Measurements from ENCODE around the gene DNLZ. TPM values are rescaled to one million over a fixed set of nuclear protein-coding genes. Genes with fewer than 3 reads are reported as not detected.
"Not testable (repeated sequence)": the region's sequence is repeated elsewhere in the genome, so short reads cannot be mapped to it uniquely, and the experiment has no call there.

The DNLZ gene
- total RNA-seq, 2 experiments from 2014 or later = 16.8 to 21.2 TPM

DNA sequence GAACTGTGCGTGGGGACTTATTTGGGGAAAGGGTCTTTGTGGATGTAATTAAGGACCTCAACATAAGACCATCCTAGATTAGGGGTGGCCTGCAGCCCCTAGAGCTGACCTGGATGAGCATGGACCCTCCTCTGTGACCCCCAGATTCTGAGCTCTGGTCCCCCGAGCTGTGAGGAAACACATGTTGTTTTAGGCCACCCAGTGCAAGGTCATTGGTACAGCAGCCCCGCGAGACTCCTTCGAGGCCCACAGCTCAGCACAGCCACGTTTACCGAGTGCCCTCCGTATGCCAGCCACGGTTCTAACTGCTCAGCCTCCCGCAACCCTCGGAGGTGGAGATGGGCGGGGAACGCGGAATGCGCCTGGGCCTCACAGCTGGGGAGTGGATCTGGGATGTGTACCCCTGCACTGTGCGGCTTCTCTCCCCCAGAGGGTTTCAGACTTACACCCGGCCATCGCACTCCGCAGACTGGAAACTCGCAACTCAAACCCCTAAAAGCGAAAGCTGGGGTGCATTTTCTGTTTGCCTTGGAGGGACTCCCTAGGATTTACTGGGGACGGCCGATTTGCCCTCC lies 40.7 kb downstream of the DNLZ start:
- no peaks in the 10 kb centered on the region for H3K36me3 ChIP-seq (ENCODE audit: insufficient read depth, low read length)
- H3K9me3 ChIP-seq (ENCODE audit: low read length) = no peaks in the 10 kb centered on the region
- ChIA-PET POLR2A (no interaction called here), CTCF (ENCODE audit: unreplicated experiment) (no interaction called here)
- H3K9me2 ChIP-seq (ENCODE audit: insufficient read depth, low read length) = no peaks in the 10 kb centered on the region
- H3K4me3 ChIP-seq (ENCODE audit: low read depth, low read length, poor library complexity, severe bottlenecking) = no peak overlapping the region
- no peaks in the 10 kb centered on the region for H3K4me1 ChIP-seq (ENCODE audit: insufficient read depth, low read length, poor library complexity, severe bottlenecking)
- no peak overlapping the region for H3K27ac ChIP-seq (ENCODE audit: low read depth, low read length, poor library complexity, severe bottlenecking)
- no peak overlapping the region for H2AFZ ChIP-seq (ENCODE audit: low read length)
- intact Hi-C loops (cut with micrococcal nuclease; ENCODE audit: unreplicated experiment) = no loop called here
- H3K4me2 ChIP-seq (ENCODE audit: low read length) = no peak overlapping the region
- no peak for DNase-seq (ENCODE audit: low spot score)
- no TSS peak for BruUV-seq (replicated peaks)
- no peaks in the 10 kb centered on the region for H3K79me2 ChIP-seq (ENCODE audit: insufficient read depth, low read depth, low read length)
- no peaks in the 10 kb centered on the region for H4K20me1 ChIP-seq (ENCODE audit: insufficient read depth, low read length)
- no peak for TF ChIP-seq EZH2phosphoT487 (IDR thresholded peaks at IDR 0.05; ENCODE audit: borderline replicate concordance, low read depth, low read length)
- TF ChIP-seq, protein P1, sequence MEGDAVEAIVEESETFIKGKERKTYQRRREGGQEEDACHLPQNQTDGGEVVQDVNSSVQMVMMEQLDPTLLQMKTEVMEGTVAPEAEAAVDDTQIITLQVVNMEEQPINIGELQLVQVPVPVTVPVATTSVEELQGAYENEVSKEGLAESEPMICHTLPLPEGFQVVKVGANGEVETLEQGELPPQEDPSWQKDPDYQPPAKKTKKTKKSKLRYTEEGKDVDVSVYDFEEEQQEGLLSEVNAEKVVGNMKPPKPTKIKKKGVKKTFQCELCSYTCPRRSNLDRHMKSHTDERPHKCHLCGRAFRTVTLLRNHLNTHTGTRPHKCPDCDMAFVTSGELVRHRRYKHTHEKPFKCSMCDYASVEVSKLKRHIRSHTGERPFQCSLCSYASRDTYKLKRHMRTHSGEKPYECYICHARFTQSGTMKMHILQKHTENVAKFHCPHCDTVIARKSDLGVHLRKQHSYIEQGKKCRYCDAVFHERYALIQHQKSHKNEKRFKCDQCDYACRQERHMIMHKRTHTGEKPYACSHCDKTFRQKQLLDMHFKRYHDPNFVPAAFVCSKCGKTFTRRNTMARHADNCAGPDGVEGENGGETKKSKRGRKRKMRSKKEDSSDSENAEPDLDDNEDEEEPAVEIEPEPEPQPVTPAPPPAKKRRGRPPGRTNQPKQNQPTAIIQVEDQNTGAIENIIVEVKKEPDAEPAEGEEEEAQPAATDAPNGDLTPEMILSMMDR (conservative IDR thresholded peaks at IDR 0.05; ENCODE audit: low read length) = no peak

GRCh38 chr9:136321561-136321960 lies 42.0 kb downstream of the DNLZ start:
- H4K20me1 ChIP-seq (ENCODE audit: insufficient read depth, low read length) = no peaks in the 10 kb centered on the region
- H3K4me1 ChIP-seq (ENCODE audit: insufficient read depth, low read length, poor library complexity, severe bottlenecking) = no peaks in the 10 kb centered on the region
- 0 out of 2 replicates have a peak, but pooled peaks cover under 1% of the 10 kb centered on the region for H3K9me3 ChIP-seq (ENCODE audit: low read length)
- no peak for DNase-seq (ENCODE audit: low spot score)
- H3K79me2 ChIP-seq (ENCODE audit: insufficient read depth, low read depth, low read length) = no peaks in the 10 kb centered on the region
- no peaks in the 10 kb centered on the region for H3K9me2 ChIP-seq (ENCODE audit: insufficient read depth, low read length)
- H3K27ac ChIP-seq (ENCODE audit: low read depth, low read length, poor library complexity, severe bottlenecking) = no peak overlapping the region
- no TSS peak for BruUV-seq (replicated peaks)
- H3K4me2 ChIP-seq (ENCODE audit: low read length) = no peak overlapping the region
- no peak overlapping the region for H3K4me3 ChIP-seq (ENCODE audit: low read depth, low read length, poor library complexity, severe bottlenecking)
- no peak overlapping the region for H2AFZ ChIP-seq (ENCODE audit: low read length)
- intact Hi-C loops (cut with micrococcal nuclease; ENCODE audit: unreplicated experiment) = no loop called here
- ChIA-PET POLR2A (interaction anchor here (0.7 kb wide), 1 partner anchor 25 kb away, joined by 3 read pairs; no protein-coding TSS in a partner anchor), CTCF (ENCODE audit: unreplicated experiment) (no interaction called here)
- no peaks in the 10 kb centered on the region for H3K36me3 ChIP-seq (ENCODE audit: insufficient read depth, low read length)
- TF ChIP-seq, protein P1 (conservative IDR thresholded peaks at IDR 0.05; ENCODE audit: low read length) = no peak
- TF ChIP-seq EZH2phosphoT487 (IDR thresholded peaks at IDR 0.05; ENCODE audit: borderline replicate concordance, low read depth, low read length) = no peak

DNA sequence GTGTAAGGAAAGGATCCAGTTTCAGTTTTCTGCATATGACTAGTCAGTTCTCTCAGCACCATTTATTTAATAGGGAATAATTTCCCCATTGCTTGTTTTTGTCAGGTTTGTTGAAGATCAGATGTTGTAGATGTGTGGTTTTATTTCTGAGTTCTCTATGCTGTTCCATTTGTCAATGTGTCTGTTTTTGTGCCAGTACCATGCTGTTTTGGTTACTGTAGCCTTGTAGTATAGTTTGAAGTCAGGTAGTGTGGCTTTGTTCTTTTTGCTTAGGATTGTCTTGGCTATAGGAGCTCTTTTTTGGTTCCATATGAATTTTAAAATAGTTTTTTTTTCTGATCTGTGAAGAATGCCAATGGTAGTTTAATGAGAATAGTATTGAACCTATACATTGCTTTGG lies 42.6 kb downstream of the DNLZ start:
- H3K79me2 ChIP-seq (ENCODE audit: insufficient read depth, low read depth, low read length); H3K9me2 ChIP-seq (ENCODE audit: insufficient read depth, low read length); POLR2A ChIA-PET; H3K4me2 ChIP-seq (ENCODE audit: low read length); H3K36me3 ChIP-seq (ENCODE audit: insufficient read depth, low read length); BruUV-seq (replicated peaks); CTCF ChIA-PET (ENCODE audit: unreplicated experiment); H2AFZ ChIP-seq (ENCODE audit: low read length); H3K27ac ChIP-seq (ENCODE audit: low read depth, low read length, poor library complexity, severe bottlenecking); H3K4me3 ChIP-seq (ENCODE audit: low read depth, low read length, poor library complexity, severe bottlenecking); DNase-seq (ENCODE audit: low spot score); intact Hi-C loops (cut with micrococcal nuclease; ENCODE audit: unreplicated experiment); H4K20me1 ChIP-seq (ENCODE audit: insufficient read depth, low read length); H3K9me3 ChIP-seq (ENCODE audit: low read length); H3K4me1 ChIP-seq (ENCODE audit: insufficient read depth, low read length, poor library complexity, severe bottlenecking): not testable (repeated sequence)

- intact Hi-C loops (cut with micrococcal nuclease; ENCODE audit: unreplicated experiment); H3K4me2 ChIP-seq (ENCODE audit: low read length); H4K20me1 ChIP-seq (ENCODE audit: insufficient read depth, low read length); H3K9me2 ChIP-seq (ENCODE audit: insufficient read depth, low read length); H3K79me2 ChIP-seq (ENCODE audit: insufficient read depth, low read depth, low read length); H3K4me1 ChIP-seq (ENCODE audit: insufficient read depth, low read length, poor library complexity, severe bottlenecking); H3K36me3 ChIP-seq (ENCODE audit: insufficient read depth, low read length); BruUV-seq (replicated peaks); H3K27ac ChIP-seq (ENCODE audit: low read depth, low read length, poor library complexity, severe bottlenecking); H3K4me3 ChIP-seq (ENCODE audit: low read depth, low read length, poor library complexity, severe bottlenecking); CTCF ChIA-PET (ENCODE audit: unreplicated experiment); H2AFZ ChIP-seq (ENCODE audit: low read length); DNase-seq (ENCODE audit: low spot score): not testable (repeated sequence)
- POLR2A ChIA-PET = interaction anchor here (0.6 kb wide), 1 partner anchor 539 kb away, joined by 3 read pairs; no protein-coding TSS in a partner anchor
- H3K9me3 ChIP-seq (ENCODE audit: low read length) = 0 out of 2 replicates have a peak, but pooled peaks cover 11% of the 10 kb centered on the region
Measured at GRCh38 chr9:136319955-136320354, 43.6 kb downstream of the DNLZ start.

DNA sequence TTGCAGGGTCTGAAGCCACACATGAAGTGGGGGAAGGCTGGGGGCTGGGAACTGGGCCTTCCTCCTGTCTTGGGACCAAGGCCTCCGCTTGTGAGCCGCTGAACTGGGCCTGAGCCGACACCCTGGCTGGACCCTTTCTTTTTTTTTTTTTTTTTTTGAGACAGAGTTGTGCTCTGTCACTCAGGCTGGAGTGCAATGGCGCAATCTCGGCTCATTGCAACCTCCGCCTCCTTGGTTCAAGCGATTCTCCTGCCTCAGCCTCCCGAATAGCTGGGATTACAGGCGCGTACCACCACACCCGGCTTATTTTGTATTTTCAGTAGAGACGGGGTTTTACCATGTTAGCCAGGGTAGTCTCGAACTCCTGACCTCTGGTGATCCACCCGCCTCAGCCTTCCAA lies 44.3 kb downstream of the DNLZ start:
- BruUV-seq (replicated peaks); intact Hi-C loops (cut with micrococcal nuclease; ENCODE audit: unreplicated experiment); CTCF ChIA-PET (ENCODE audit: unreplicated experiment): not testable (repeated sequence)

More for the DNA sequence above, 44.3 kb downstream of the DNLZ start:
- POLR2A ChIA-PET = interaction anchor here (0.6 kb wide), 1 partner anchor 538 kb away, joined by 3 read pairs; no protein-coding TSS in a partner anchor
- DNase-seq (ENCODE audit: low spot score); H3K4me1 ChIP-seq (ENCODE audit: insufficient read depth, low read length, poor library complexity, severe bottlenecking); H3K4me2 ChIP-seq (ENCODE audit: low read length); H3K27ac ChIP-seq (ENCODE audit: low read depth, low read length, poor library complexity, severe bottlenecking); H3K4me3 ChIP-seq (ENCODE audit: low read depth, low read length, poor library complexity, severe bottlenecking); H2AFZ ChIP-seq (ENCODE audit: low read length); H3K79me2 ChIP-seq (ENCODE audit: insufficient read depth, low read depth, low read length); H4K20me1 ChIP-seq (ENCODE audit: insufficient read depth, low read length); H3K36me3 ChIP-seq (ENCODE audit: insufficient read depth, low read length); H3K9me2 ChIP-seq (ENCODE audit: insufficient read depth, low read length): not testable (repeated sequence)
- H3K9me3 ChIP-seq (ENCODE audit: low read length) = peaks cover 16% of the 10 kb centered on the region; the same call in 1 of the 2 replicates
